ENCODE results near the gene TRPM7.

DNA sequence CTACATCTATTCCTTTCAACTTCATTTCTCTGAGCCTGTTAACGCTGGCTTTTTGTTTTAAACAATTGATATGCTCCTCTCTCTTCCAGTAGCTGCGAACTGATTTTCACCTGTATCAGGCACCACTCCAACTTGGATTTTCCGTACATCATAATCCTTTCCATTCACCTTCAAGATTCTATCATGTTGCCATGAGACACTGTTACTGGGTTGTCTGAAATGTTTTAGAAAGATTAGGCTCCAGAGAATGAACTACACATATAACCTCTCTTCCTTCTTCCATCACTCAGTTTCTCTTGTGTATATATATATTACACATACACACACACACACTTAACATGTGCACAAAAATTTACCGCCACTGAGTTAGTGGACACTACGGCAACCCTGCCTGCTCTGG lies 140.0 kb downstream of the TRPM7 start, which contains the start of gene USP50:
- TF ChIP-seq, protein P1, sequence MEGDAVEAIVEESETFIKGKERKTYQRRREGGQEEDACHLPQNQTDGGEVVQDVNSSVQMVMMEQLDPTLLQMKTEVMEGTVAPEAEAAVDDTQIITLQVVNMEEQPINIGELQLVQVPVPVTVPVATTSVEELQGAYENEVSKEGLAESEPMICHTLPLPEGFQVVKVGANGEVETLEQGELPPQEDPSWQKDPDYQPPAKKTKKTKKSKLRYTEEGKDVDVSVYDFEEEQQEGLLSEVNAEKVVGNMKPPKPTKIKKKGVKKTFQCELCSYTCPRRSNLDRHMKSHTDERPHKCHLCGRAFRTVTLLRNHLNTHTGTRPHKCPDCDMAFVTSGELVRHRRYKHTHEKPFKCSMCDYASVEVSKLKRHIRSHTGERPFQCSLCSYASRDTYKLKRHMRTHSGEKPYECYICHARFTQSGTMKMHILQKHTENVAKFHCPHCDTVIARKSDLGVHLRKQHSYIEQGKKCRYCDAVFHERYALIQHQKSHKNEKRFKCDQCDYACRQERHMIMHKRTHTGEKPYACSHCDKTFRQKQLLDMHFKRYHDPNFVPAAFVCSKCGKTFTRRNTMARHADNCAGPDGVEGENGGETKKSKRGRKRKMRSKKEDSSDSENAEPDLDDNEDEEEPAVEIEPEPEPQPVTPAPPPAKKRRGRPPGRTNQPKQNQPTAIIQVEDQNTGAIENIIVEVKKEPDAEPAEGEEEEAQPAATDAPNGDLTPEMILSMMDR (IDR thresholded peaks at IDR 0.05), result no peak
- no peak for TF ChIP-seq POLR2A (IDR thresholded peaks at IDR 0.05)
- no peak for TF ChIP-seq EP300 (IDR thresholded peaks at IDR 0.05)
